Fibroblast of lung (primary cell): ENCODE results near the gene PXDN. TPM values are rescaled to one million over a fixed set of nuclear protein-coding genes. Genes with fewer than 3 reads are reported as not detected.

Experiments used
- DNase-seq, 2 donors: peaks; one replicate each; pipeline versions ENCODE4 v3.0.0 to v3.0.0-alpha.2; 2010; ENCODE audit warnings: low read depth in 2 of 2
- H2AFZ ChIP-seq: 2 replicates; pipeline ENCODE4 v1.5.1; 2012; ENCODE audit warnings: low read length, control low read depth, inconsistent platforms
- H3K27ac ChIP-seq: 2 replicates; pipeline ENCODE4 v1.5.1; 2011; ENCODE audit warnings: low read length, control low read depth; ENCODE audit not compliant: insufficient read depth
- H3K27me3 ChIP-seq: 2 replicates; pipeline ENCODE4 v1.5.1; 2011; ENCODE audit warnings: mild to moderate bottlenecking, low read length; ENCODE audit not compliant: control insufficient read depth, insufficient read depth
- H3K36me3 ChIP-seq: 2 replicates; pipeline ENCODE4 v1.5.1; 2011; ENCODE audit warnings: low read length; ENCODE audit not compliant: control insufficient read depth, insufficient read depth
- H3K4me1 ChIP-seq: 2 replicates; pipeline ENCODE4 v1.5.1; 2011; ENCODE audit warnings: low read length; ENCODE audit not compliant: control insufficient read depth, insufficient read depth; ENCODE audit errors: extremely low read depth
- H3K4me2 ChIP-seq: 2 replicates; pipeline ENCODE4 v1.5.1; 2011; ENCODE audit warnings: low read length, control low read depth; ENCODE audit not compliant: insufficient read depth; ENCODE audit errors: extremely low read depth
- H3K4me3 ChIP-seq, 4 experiments: fragments of 200-600 bp in 1 of 4; sonication (generic) in 1 of 4; replicated peaks in 1 of 4; 2 replicates each; pipeline ENCODE4 v1.5.1; 2011 to 2016; ENCODE audit warnings: low read length in 4 of 4, low read depth in 3 of 4, mild to moderate bottlenecking in 3 of 4, control low read depth in 2 of 4, inconsistent platforms in 1 of 4, mixed read lengths in 1 of 4; ENCODE audit not compliant: insufficient read depth in 1 of 4; ENCODE audit errors: control extremely low read depth in 1 of 4
- H3K79me2 ChIP-seq: 2 replicates; pipeline ENCODE4 v1.5.1; 2012; ENCODE audit warnings: mild to moderate bottlenecking, low read length, inconsistent platforms; ENCODE audit not compliant: control insufficient read depth, insufficient read depth
- H3K9ac ChIP-seq: 2 replicates; pipeline ENCODE4 v1.5.1; 2011; ENCODE audit warnings: mild to moderate bottlenecking, low read length, control low read depth; ENCODE audit not compliant: insufficient read depth
- H3K9me3 ChIP-seq: 2 replicates; pipeline ENCODE4 v1.5.1; 2012; ENCODE audit warnings: low read depth, low read length; ENCODE audit not compliant: control insufficient read depth, insufficient read depth
- H4K20me1 ChIP-seq: 2 replicates; pipeline ENCODE4 v1.5.1; 2011; ENCODE audit warnings: low read length; ENCODE audit not compliant: control insufficient read depth, insufficient read depth; ENCODE audit errors: extremely low read depth
- EZH2 ChIP-seq: IDR thresholded peaks from 2 replicates; pipeline ENCODE4 v1.5.1; 2012; ENCODE audit warnings: low read length, control low read depth, mild to moderate bottlenecking; ENCODE audit errors: missing control alignments
- polyA plus RNA-seq, 2 donors: library from polyadenylated mRNA; depleted of rRNA in 1 of 2; stranded (reverse) in 1 of 2; unstranded in 1 of 2; fragments of >200 nt; gene quantifications; 2 replicates each; pipeline ENCODE4 v1.2.1, GENCODE V29; 2011 to 2012; ENCODE audit warnings: missing spikeins in 1 of 2
- total RNA-seq: library from RNA; depleted of rRNA; stranded (reverse); fragments of >200 nt; gene quantifications from 2 replicates; pipeline ENCODE4 v1.2.1, GENCODE V29; 2014
- TF ChIP-seq, protein P1 (sequence below), 2 donors: IDR thresholded peaks in 1 of 2; conservative IDR thresholded peaks in 1 of 2; 1 replicate in 1 of 2; 2 replicates in 1 of 2; pipeline ENCODE4 v1.5.1; 2011 to 2012; ENCODE audit warnings: low read length in 2 of 2, control low read depth in 1 of 2, inconsistent platforms in 1 of 2, low read depth in 1 of 2, mild to moderate bottlenecking in 1 of 2

PXDN gene
- total and polyA plus RNA-seq, 2 donors (not counting 1 experiment from before 2014, with no cell fraction given), result 153 to 298 TPM

DNA sequence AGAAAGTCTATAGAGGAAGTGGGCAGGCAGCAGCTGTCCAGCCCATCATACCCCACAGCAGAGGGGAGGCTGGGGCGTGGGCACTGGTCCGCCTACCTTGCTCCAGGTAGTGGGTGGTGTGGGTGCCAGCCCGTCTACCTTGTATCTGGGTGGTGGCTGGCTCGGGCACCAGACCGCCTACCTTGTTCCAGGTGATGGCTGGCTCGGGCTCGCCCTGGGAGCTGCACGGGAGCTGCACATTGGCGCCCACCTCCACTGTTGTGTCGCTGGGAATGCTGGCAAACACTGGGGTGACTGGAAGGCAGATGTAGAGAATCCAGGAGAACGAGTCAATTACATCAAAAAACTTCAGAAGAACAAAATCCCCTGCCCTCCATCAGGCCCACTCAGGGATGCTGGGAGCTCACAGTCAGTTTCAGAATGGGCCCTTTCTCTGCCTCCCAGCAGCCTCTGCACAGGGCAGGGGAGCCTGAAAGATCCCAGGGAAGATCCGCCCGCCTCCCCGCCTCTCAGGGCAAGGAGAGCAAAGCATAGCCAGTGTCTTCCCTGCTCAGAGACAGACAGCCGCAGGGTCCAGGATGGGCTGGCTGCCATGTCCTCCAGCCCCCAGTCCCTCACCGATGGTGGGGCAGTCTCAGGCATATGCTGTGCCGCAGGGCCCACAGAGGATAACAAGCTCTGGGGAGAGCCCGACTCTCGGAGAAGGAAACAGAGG lies 82.3 kb downstream of the PXDN start:
- no peak for DNase-seq
- H3K36me3 ChIP-seq, result peaks cover 48% of the 10 kb centered on the region
- H3K27me3 ChIP-seq, result no peaks in the 10 kb centered on the region
- no peak overlapping the region for H3K9ac ChIP-seq
- H4K20me1 ChIP-seq, result no peaks in the 10 kb centered on the region
- no peak overlapping the region for H3K4me2 ChIP-seq
- H3K9me3 ChIP-seq, result no peaks in the 10 kb centered on the region
- H3K4me3 ChIP-seq, result no peak overlapping the region
- no peak overlapping the region for H2AFZ ChIP-seq
- H3K27ac ChIP-seq, result no peak overlapping the region
- no peaks in the 10 kb centered on the region for H3K79me2 ChIP-seq
- TF ChIP-seq, protein P1, sequence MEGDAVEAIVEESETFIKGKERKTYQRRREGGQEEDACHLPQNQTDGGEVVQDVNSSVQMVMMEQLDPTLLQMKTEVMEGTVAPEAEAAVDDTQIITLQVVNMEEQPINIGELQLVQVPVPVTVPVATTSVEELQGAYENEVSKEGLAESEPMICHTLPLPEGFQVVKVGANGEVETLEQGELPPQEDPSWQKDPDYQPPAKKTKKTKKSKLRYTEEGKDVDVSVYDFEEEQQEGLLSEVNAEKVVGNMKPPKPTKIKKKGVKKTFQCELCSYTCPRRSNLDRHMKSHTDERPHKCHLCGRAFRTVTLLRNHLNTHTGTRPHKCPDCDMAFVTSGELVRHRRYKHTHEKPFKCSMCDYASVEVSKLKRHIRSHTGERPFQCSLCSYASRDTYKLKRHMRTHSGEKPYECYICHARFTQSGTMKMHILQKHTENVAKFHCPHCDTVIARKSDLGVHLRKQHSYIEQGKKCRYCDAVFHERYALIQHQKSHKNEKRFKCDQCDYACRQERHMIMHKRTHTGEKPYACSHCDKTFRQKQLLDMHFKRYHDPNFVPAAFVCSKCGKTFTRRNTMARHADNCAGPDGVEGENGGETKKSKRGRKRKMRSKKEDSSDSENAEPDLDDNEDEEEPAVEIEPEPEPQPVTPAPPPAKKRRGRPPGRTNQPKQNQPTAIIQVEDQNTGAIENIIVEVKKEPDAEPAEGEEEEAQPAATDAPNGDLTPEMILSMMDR (conservative IDR thresholded peaks at IDR 0.05 in 1 of 2, IDR thresholded peaks at IDR 0.05 in 1 of 2; ENCODE audit: low read depth in 1 of 2, low read length in 2 of 2), result no peak
- no peak for TF ChIP-seq EZH2
- H3K4me1 ChIP-seq, result no peaks in the 10 kb centered on the region

DNA sequence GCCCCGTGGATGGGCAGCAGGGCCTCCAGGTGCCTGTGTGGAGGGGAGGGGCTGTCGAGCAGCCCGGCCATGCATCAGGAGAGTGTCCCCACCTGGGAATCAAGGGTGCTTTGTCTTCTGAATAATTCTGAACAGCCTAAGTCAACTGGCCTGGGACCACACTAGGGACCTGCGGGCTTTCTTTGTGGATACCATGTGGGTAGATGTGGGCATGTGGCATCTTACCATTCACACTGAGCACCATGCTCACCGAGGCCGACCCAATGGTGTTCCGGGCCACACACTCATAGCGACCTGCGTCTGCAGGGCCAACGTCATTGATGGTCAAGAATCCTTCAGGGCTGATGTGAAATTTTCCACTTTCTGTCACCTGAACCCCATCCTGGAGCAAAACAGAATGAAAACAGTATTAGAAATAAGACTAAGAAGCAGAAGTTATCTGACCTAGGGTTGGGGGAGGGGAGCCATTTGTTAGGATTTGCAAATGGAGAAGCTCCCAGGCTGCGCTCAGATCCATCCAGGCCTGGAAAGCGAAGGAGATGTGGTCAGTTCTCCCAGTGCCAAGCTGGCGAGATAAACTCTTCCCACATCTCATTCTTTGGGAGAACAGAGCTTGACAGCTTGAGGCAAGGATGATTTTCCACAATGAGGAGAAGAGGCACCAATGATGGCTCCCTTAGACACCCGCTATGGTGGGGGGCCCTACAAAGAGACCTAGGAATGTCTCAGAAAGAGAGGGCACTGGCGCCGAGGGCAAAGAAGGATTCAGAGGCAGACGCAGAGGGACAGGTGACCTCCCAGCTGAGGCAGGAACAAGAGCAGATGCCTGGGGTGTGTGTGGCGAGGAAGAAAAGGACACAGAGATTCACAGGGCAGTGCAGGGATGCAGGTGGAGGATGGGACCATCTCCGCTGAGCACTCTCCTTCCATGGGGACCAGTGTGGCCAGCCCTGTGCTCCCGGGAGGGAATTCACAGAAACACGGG lies 83.4 kb downstream of the PXDN start:
- Histone ChIP-seq H3K4me1 (no peaks in the 10 kb centered on the region), H3K4me3 (no peak overlapping the region), H4K20me1 (no peaks in the 10 kb centered on the region), H3K9ac (no peak overlapping the region), H3K79me2 (no peaks in the 10 kb centered on the region), H3K9me3 (no peaks in the 10 kb centered on the region), H3K27me3 (no peaks in the 10 kb centered on the region), H3K4me2 (no peak overlapping the region), H3K27ac (no peak overlapping the region), H3K36me3 (peaks cover 46% of the 10 kb centered on the region), H2AFZ (no peak overlapping the region)
- DNase-seq, result no peak
- TF ChIP-seq, protein P1 (conservative IDR thresholded peaks at IDR 0.05 in 1 of 2, IDR thresholded peaks at IDR 0.05 in 1 of 2; ENCODE audit: low read depth in 1 of 2, low read length in 2 of 2), result no peak
- no peak for TF ChIP-seq EZH2

DNA sequence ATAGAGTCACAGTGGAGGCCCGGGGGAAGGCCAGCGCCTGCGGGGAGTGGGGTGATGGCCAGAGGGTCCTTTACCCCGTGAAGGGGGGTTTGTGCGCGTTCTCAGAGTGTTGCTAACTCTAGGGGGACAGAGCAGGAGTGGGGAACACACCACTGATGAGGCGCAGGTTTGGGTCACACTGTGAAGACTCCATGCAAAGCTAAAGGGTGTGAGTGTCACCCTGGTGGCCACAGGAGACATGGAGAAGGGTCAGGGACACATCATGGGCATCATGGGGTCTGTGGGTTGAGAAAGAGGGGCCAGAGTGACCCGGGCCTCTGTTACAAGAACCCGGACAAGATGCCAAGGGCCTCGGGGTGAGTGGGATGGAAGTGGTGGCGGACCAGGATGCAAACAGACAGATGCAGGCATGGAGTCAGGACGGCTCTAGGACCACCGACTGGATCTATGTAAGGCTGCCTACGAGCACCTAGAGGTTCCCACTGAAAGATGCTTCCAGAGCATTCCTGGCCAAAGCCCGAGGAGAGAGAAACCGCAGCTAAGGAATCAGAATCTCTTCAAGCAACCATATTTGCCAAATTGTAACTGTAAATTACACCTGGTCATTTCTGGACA lies 84.3 kb downstream of the PXDN start:
- H2AFZ ChIP-seq, result no peak overlapping the region
- H3K4me3 ChIP-seq, result no peak overlapping the region
- no peaks in the 10 kb centered on the region for H3K79me2 ChIP-seq
- H3K27ac ChIP-seq, result no peak overlapping the region
- no peak overlapping the region for H3K4me2 ChIP-seq
- H3K36me3 ChIP-seq, result peaks cover 41% of the 10 kb centered on the region
- peaks cover 6% of the 10 kb centered on the region for H3K4me1 ChIP-seq
- H3K9me3 ChIP-seq, result no peaks in the 10 kb centered on the region
- no peaks in the 10 kb centered on the region for H3K27me3 ChIP-seq
- H3K9ac ChIP-seq, result no peak overlapping the region
- no peaks in the 10 kb centered on the region for H4K20me1 ChIP-seq
- TF ChIP-seq EZH2, result no peak
- TF ChIP-seq, protein P1 (conservative IDR thresholded peaks at IDR 0.05 in 1 of 2, IDR thresholded peaks at IDR 0.05 in 1 of 2; ENCODE audit: low read depth in 1 of 2, low read length in 2 of 2), result no peak
- no peak for DNase-seq
